ENCODE results near the gene HLX. TPM values are rescaled to one million over a fixed set of nuclear protein-coding genes. Genes with fewer than 3 reads are reported as not detected.

HLX gene
- total RNA-seq, 1 donor from 2014 or later = 0.61 TPM

DNA sequence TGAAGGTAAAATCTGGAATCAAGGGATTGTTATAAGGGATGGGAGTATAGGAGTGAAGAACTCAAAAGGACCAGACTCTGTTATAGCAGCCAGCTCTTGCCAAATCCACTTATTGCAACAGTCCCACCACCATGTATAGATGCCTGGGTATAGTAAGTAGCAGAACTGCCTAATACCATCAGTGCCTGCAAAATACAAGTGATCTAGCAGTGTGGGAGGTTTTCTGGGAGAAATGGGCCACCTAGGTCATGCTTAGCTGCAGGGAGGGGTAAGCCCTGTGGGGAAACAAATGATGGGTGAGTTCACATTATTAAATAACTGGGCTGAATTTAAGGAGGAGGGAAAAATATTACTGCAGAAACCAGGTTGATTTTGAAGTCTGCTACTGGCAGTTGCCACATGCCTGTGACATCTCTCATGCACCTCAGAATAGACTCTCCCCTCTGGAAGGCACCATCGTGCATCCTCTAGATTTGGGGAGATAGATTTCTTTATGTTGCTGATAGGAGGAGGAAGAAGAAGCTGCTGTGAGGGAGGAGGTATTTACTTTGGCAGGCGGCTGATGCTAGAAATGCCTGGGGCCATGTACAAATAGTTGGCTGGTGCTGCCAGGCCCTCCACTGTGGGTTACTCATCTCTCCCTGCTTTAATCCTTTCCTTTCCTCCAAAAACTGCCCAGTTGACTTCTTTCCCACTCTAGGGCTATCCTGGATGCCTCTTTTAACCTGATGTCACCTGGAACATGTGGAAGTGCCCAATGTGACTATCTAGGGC lies 27.5 kb downstream of the HLX start:
- Mint-ChIP-seq H3K27me3 (ENCODE audit: low read depth) (peaks cover 94% of the 10 kb centered on the region), H3K4me1 (no peaks in the 10 kb centered on the region)

DNA sequence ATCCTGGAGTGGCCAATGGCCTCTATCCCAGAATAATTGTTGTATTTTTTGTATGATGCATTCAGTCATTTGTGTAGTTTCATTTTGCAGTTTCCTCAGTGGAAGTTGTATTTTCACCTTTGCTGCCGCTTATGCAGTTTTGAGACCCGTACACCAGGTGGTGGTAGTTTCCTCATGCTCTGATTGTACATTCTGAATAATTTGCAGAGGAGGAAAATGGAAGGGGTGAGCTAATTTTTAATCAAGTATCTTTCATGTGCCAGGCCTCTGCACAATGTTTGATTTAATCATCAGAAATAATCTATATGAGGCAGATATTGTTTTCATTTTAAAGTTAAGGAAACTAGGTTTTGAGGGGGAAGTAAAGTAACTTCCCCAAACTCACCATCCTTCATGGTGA lies 29.5 kb downstream of the HLX start:
- Mint-ChIP-seq H3K36me3 (ENCODE audit: low read depth) (no peaks in the 10 kb centered on the region), H3K4me3 (no peak overlapping the region), H3K27me3 (ENCODE audit: low read depth) (peaks cover 88% of the 10 kb centered on the region), H3K27ac (ENCODE audit: unreplicated experiment) (no peak overlapping the region), H3K4me1 (no peaks in the 10 kb centered on the region), H3K9me3 (no peaks in the 10 kb centered on the region)
- DNase-seq (ENCODE audit: low read depth, low spot score) = no peak
- TF ChIP-seq CTCF (conservative IDR thresholded peaks at IDR 0.05) = peak; percentile 56

More for the DNA sequence above, 27.5 kb downstream of the HLX start:
- Mint-ChIP-seq H3K4me3 (no peak overlapping the region), H3K27ac (ENCODE audit: unreplicated experiment) (no peak overlapping the region), H3K36me3 (ENCODE audit: low read depth) (no peaks in the 10 kb centered on the region), H3K9me3 (no peaks in the 10 kb centered on the region)
- no peak for TF ChIP-seq CTCF (conservative IDR thresholded peaks at IDR 0.05)
- DNase-seq (ENCODE audit: low read depth, low spot score) = no peak

DNA sequence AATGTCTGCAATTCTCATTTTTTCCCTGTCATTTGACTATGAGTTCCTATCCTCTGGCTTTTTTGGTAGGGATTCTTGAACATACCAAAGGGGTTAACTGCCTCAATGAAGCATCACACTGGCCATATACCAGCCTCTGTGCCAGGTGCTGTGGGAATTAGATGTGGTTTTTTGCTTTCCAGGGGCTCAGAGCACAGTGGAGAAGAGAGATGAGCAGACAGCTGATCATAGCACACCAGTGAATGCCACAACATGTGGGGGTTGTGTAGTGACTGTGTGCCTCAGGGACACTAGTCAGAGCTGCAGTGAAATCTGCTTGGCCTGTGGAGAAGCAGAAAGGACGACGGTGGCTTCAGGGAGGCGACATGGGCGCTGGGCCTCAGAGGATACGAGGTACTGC lies 30.8 kb downstream of the HLX start:
- DNase-seq (ENCODE audit: low read depth, low spot score) = no peak
- Mint-ChIP-seq H3K36me3 (ENCODE audit: low read depth) (no peaks in the 10 kb centered on the region), H3K27me3 (ENCODE audit: low read depth) (peaks cover 89% of the 10 kb centered on the region), H3K27ac (ENCODE audit: unreplicated experiment) (no peak overlapping the region), H3K9me3 (no peaks in the 10 kb centered on the region), H3K4me1 (no peaks in the 10 kb centered on the region), H3K4me3 (no peak overlapping the region)
- TF ChIP-seq CTCF (conservative IDR thresholded peaks at IDR 0.05) = no peak

- H3K27ac Mint-ChIP-seq (ENCODE audit: unreplicated experiment) = no peak overlapping the region
- no peak for TF ChIP-seq CTCF (conservative IDR thresholded peaks at IDR 0.05)
- H3K4me1 Mint-ChIP-seq = no peaks in the 10 kb centered on the region
- no peak overlapping the region for H3K4me3 Mint-ChIP-seq
- no peak for DNase-seq (ENCODE audit: low read depth, low spot score)
- H3K27me3 Mint-ChIP-seq (ENCODE audit: low read depth) = peaks cover 78% of the 10 kb centered on the region
- H3K9me3 Mint-ChIP-seq = no peaks in the 10 kb centered on the region
- H3K36me3 Mint-ChIP-seq (ENCODE audit: low read depth) = no peaks in the 10 kb centered on the region
Observed at GRCh38 chr1:220914283-220915116, 35.3 kb downstream of the HLX start.

DNA sequence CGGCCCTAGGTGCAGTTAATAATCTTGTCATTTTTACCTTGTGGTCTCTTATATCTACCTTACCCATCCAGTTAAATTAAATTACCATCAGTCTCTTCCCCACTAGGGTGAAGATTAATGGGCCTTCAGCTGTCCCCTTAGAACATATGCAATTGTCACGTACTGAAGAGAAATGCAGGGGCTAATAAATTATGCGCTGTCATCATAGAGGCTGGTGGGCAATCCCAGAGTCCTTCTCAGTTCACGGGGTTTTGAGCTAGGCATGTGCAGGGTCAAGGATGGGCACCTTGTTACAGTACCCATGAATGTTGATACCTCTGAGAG lies 35.8 kb downstream of the HLX start:
- TF ChIP-seq CTCF (conservative IDR thresholded peaks at IDR 0.05) = no peak
- H3K9me3 Mint-ChIP-seq = no peaks in the 10 kb centered on the region
- peaks cover 76% of the 10 kb centered on the region for H3K27me3 Mint-ChIP-seq (ENCODE audit: low read depth)
- DNase-seq (ENCODE audit: low read depth, low spot score) = no peak
- H3K27ac Mint-ChIP-seq (ENCODE audit: unreplicated experiment) = no peak overlapping the region
- no peaks in the 10 kb centered on the region for H3K4me1 Mint-ChIP-seq
- no peaks in the 10 kb centered on the region for H3K36me3 Mint-ChIP-seq (ENCODE audit: low read depth)
- H3K4me3 Mint-ChIP-seq = no peak overlapping the region

Data from neural crest cell (in vitro differentiated cells).